HEK293 (cell line): Measurements from ENCODE around the gene DNAH7.

Source experiments
- ZNF146 ChIP-seq: fragments of 450-650 bp; formaldehyde crosslinking; IDR thresholded peaks from 2 replicates; pipeline ENCODE4 v1.5.1; 2016; ENCODE audit warnings: missing biosample characterization, missing genetic modification characterization
- ZXDB ChIP-seq: fragments of 450-650 bp; formaldehyde crosslinking; IDR thresholded peaks from 2 replicates; pipeline ENCODE4 v1.5.1; 2016; ENCODE audit warnings: missing biosample characterization, missing genetic modification characterization
- TF ChIP-seq, protein P1 (sequence below): fragments of 450-650 bp; formaldehyde crosslinking; IDR thresholded peaks from 2 replicates; pipeline ENCODE4 v1.5.1; 2016; ENCODE audit warnings: missing biosample characterization, missing genetic modification characterization

DNA sequence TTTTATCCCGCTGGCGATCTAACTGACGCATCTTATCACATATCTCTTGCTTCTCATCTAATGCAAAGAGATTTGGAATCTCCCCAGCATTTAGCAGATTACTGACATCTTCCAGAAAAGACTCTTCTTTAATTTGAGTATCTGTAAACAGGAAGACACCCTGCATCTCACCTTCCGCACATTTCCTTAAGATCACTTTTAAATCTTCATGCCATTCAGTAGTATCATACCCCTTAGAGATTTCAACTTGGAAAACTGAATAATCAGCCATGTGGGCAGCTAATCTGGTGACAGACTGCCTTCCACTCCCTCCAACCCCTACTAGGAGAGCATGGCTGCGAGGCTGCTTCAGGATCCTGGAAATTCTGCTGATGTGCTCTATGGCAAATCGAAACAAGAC lies 204.3 kb downstream of the DNAH7 start:
- TF ChIP-seq ZXDB (no peak), ZNF146 (tag by site-specific recombination) (no peak)
- TF ChIP-seq, protein P1, sequence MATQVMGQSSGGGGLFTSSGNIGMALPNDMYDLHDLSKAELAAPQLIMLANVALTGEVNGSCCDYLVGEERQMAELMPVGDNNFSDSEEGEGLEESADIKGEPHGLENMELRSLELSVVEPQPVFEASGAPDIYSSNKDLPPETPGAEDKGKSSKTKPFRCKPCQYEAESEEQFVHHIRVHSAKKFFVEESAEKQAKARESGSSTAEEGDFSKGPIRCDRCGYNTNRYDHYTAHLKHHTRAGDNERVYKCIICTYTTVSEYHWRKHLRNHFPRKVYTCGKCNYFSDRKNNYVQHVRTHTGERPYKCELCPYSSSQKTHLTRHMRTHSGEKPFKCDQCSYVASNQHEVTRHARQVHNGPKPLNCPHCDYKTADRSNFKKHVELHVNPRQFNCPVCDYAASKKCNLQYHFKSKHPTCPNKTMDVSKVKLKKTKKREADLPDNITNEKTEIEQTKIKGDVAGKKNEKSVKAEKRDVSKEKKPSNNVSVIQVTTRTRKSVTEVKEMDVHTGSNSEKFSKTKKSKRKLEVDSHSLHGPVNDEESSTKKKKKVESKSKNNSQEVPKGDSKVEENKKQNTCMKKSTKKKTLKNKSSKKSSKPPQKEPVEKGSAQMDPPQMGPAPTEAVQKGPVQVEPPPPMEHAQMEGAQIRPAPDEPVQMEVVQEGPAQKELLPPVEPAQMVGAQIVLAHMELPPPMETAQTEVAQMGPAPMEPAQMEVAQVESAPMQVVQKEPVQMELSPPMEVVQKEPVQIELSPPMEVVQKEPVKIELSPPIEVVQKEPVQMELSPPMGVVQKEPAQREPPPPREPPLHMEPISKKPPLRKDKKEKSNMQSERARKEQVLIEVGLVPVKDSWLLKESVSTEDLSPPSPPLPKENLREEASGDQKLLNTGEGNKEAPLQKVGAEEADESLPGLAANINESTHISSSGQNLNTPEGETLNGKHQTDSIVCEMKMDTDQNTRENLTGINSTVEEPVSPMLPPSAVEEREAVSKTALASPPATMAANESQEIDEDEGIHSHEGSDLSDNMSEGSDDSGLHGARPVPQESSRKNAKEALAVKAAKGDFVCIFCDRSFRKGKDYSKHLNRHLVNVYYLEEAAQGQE (tag by site-specific recombination), result no peak
